ENCODE measurements around the gene VSNL1.

- TF ChIP-seq EZH2 (IDR thresholded peaks at IDR 0.05; ENCODE audit: insufficient read depth, poor library complexity, severe bottlenecking) (no peak), EZH2phosphoT487 (IDR thresholded peaks at IDR 0.05; ENCODE audit: insufficient read depth, low read depth) (no peak)
These were observed 86.9 kb downstream of the VSNL1 start for GRCh38 chr2:17627434-17627833.

Measured in GM23248 (cell line).